ENCODE results near the gene SPTBN4.

The SPTBN4 gene

DNA sequence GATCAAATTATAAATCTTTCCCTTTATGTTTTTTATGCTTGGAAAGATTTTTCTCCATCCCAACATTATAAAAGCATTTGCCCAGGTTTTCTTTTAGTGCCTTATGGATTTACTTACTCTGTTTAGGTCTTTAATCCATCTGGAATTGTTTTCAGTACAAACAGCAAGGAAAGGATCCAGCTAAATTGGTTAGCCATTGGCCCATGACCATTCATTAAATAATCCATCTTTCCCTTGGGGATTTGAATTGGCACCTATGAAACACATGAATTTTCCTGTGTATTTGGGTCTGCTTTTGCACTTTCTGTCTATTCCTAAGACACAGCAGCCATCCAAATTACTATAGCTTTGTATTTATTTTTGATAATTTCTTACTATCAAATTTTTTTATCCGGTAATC lies 81.0 kb downstream of the SPTBN4 start:
- H3K4me1 ChIP-seq (ENCODE audit: control insufficient read depth in 2 of 2, insufficient read depth in 1 of 2, low read depth in 1 of 2, low read length in 2 of 2) = peaks cover 0 to 3% of the 10 kb centered on the region in 2 donors
- no peak overlapping the region for H2BK5ac ChIP-seq (ENCODE audit: low read length)
- H3K36me3 ChIP-seq (replicated peaks in 1 of 2; ENCODE audit: control insufficient read depth in 2 of 2, insufficient read depth in 2 of 2, low read length in 2 of 2) = no peaks in the 10 kb centered on the region
- H3K9me3 ChIP-seq (replicated peaks in 1 of 2; ENCODE audit: control insufficient read depth in 2 of 2, insufficient read depth in 1 of 2, low read depth in 1 of 2, low read length in 2 of 2) = no peaks in the 10 kb centered on the region
- no peak overlapping the region for H2BK12ac ChIP-seq (ENCODE audit: low read length)
- no peak overlapping the region for H3K4me2 ChIP-seq (ENCODE audit: insufficient read depth, low read length, poor library complexity, severe bottlenecking)
- no peak overlapping the region for H3K23ac ChIP-seq (ENCODE audit: low read depth, low read length, poor library complexity)
- H3K18ac ChIP-seq (ENCODE audit: low read length) = no peak overlapping the region
- no peak overlapping the region for H3K27ac ChIP-seq (replicated peaks; ENCODE audit: low read length)
- no peak overlapping the region for H4K8ac ChIP-seq (ENCODE audit: low read depth, low read length)
- H4K91ac ChIP-seq (ENCODE audit: low read depth, low read length, poor library complexity) = no peak overlapping the region
- no peak for DNase-seq (ENCODE audit: low spot score)
- no peak overlapping the region for H2BK120ac ChIP-seq (ENCODE audit: low read depth, low read length)
- no peak overlapping the region for H3K4me3 ChIP-seq (ENCODE audit: low read length in 2 of 2)
- no peak overlapping the region for H3K9ac ChIP-seq (ENCODE audit: low read depth, low read length, poor library complexity)
- no CpG with 5 or more reads among the region's 1 CpG for WGBS, 2 donors (ENCODE audit: extremely low coverage in 2 of 2, insufficient read length in 2 of 2, insufficient replicate concordance in 1 of 2)
- H3K79me1 ChIP-seq (ENCODE audit: low read depth, low read length) = no peaks in the 10 kb centered on the region
- H3K4ac ChIP-seq (ENCODE audit: low read length) = no peak overlapping the region
- no peak overlapping the region for H3K14ac ChIP-seq (ENCODE audit: low read length)
- peaks cover 0 to 27% (median 13%) of the 10 kb centered on the region in 3 experiments for H3K27me3 ChIP-seq (ENCODE audit: control insufficient read depth in 3 of 3, insufficient read depth in 3 of 3, low read depth in 1 of 3, low read length in 3 of 3)
- no peak overlapping the region for H2AK5ac ChIP-seq (ENCODE audit: low read depth, low read length)
- no peak overlapping the region for H2BK15ac ChIP-seq (ENCODE audit: low read length)
- H2AFZ ChIP-seq (ENCODE audit: low read length) = no peak overlapping the region

DNA sequence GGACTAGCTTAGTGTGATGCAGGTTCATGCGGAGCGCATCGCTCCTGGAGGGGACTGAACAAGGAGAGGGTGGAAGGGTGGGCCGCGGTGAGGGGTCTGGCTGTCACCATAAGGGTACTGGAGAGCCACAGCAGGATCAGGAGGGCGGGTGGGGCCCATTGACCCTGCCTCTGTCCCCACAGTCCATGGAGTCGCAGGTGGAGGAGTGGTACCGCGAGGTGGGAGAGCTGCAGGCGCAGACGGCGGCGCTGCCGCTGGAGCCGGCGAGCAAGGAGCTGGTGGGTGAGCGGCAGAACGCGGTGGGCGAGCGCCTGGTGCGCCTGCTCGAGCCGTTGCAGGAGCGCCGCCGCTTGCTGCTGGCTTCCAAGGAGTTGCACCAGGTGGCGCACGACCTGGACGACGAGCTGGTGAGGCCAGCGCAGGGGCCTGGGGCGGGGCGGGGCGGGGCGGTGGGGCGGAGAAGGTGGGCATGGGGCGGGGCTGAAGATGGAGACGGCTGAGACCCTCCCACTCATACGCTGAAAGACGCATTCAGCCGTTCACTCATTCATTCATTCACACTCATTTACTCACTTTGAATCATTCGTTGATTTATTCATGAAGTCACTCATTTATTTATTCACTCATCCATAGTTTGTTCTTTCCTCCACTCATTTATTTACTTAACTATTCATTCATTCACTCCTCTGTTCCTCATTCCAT lies 82.4 kb downstream of the SPTBN4 start:
- H3K27me3 ChIP-seq (ENCODE audit: control insufficient read depth in 3 of 3, insufficient read depth in 3 of 3, low read depth in 1 of 3, low read length in 3 of 3) = peaks cover 0 to 40% (median 23%) of the 10 kb centered on the region in 3 experiments

DNA sequence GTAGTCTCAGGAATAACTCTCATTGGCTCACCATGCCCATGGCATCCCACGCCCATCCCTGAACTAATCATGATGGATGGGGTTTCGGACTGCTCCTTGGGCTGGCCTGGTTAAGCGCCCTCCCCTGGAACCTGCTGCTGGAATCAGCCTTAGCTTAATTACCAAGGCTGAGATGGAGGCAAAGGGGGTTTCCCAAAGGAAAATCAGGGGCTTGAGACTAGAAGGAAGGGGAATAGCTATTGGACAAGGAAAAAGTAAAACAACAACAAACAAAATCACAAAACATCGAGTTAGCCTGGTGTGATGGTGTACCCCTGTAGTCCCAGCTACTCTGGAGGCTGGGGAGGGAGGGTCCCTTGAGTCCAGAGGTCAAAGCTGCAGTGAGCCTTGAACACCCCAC lies 84.2 kb downstream of the SPTBN4 start:
- no peak overlapping the region for H3K4me3 ChIP-seq (ENCODE audit: low read length in 2 of 2)
- no CpG with 5 or more reads among the region's 4 CpGs for WGBS, 2 donors (ENCODE audit: extremely low coverage in 2 of 2, insufficient read length in 2 of 2, insufficient replicate concordance in 1 of 2)

More for the DNA sequence above, 82.4 kb downstream of the SPTBN4 start:
- H3K23ac ChIP-seq (ENCODE audit: low read depth, low read length, poor library complexity) = peak overlapping the region; percentile 95
- peak overlapping the region; percentile 25 for H3K4me2 ChIP-seq (ENCODE audit: insufficient read depth, low read length, poor library complexity, severe bottlenecking)
- DNase-seq (ENCODE audit: low spot score) = peak; percentile 81
- no CpG with 5 or more reads among the region's 43 CpGs for WGBS, 2 donors (ENCODE audit: extremely low coverage in 2 of 2, insufficient read length in 2 of 2, insufficient replicate concordance in 1 of 2)
- H4K8ac ChIP-seq (ENCODE audit: low read depth, low read length) = no peak overlapping the region
- H3K9ac ChIP-seq (ENCODE audit: low read depth, low read length, poor library complexity) = peak overlapping the region; percentile 83
- peak overlapping the region; percentile 83 for H2AFZ ChIP-seq (ENCODE audit: low read length)
- H3K9me3 ChIP-seq (replicated peaks in 1 of 2; ENCODE audit: control insufficient read depth in 2 of 2, insufficient read depth in 1 of 2, low read depth in 1 of 2, low read length in 2 of 2) = no peaks in the 10 kb centered on the region
- H3K79me1 ChIP-seq (ENCODE audit: low read depth, low read length) = no peaks in the 10 kb centered on the region
- no peak overlapping the region for H3K27ac ChIP-seq (replicated peaks; ENCODE audit: low read length)
- H3K14ac ChIP-seq (ENCODE audit: low read length) = peak overlapping the region; percentile 82
- peak overlapping the region; percentile 16 for H2AK5ac ChIP-seq (ENCODE audit: low read depth, low read length)
- H3K18ac ChIP-seq (ENCODE audit: low read length) = peak overlapping the region; percentile 94
- no peak overlapping the region for H3K4ac ChIP-seq (ENCODE audit: low read length)
- no peak overlapping the region for H2BK5ac ChIP-seq (ENCODE audit: low read length)
- H3K4me3 ChIP-seq (ENCODE audit: low read length in 2 of 2) = peak overlapping the region in 1 of 2 donors; percentile 4
- peaks cover 3% of the 10 kb centered on the region in 2 donors for H3K4me1 ChIP-seq (ENCODE audit: control insufficient read depth in 2 of 2, insufficient read depth in 1 of 2, low read depth in 1 of 2, low read length in 2 of 2)
- H2BK15ac ChIP-seq (ENCODE audit: low read length) = peak overlapping the region; percentile 88
- peak overlapping the region; percentile 73 for H2BK12ac ChIP-seq (ENCODE audit: low read length)
- no peak overlapping the region for H2BK120ac ChIP-seq (ENCODE audit: low read depth, low read length)
- H3K36me3 ChIP-seq (replicated peaks in 1 of 2; ENCODE audit: control insufficient read depth in 2 of 2, insufficient read depth in 2 of 2, low read length in 2 of 2) = no peaks in the 10 kb centered on the region
- no peak overlapping the region for H4K91ac ChIP-seq (ENCODE audit: low read depth, low read length, poor library complexity)

DNA sequence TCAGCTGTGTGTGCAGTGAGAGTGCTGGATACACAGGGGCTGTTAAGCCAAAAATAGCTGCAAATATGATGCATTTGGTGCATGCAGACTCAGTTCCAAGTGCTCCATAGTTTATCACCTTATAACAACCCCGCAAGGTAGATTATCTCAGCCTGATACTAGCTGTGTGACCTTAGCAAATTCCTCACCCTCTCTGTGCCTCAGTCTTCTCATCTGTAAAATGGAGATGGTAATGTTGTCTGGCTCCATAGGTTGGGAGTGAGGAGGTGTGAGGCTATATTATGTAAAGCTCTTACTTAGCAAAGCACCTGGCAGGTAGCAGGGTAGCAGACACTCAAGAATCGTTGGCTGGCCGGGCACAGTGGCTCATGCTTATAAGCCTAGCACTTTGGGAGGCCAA lies 86.0 kb downstream of the SPTBN4 start:
- Histone ChIP-seq H3K4me2 (ENCODE audit: insufficient read depth, low read length, poor library complexity, severe bottlenecking) (no peak overlapping the region), H3K4me1 (ENCODE audit: control insufficient read depth in 2 of 2, insufficient read depth in 1 of 2, low read depth in 1 of 2, low read length in 2 of 2) (peaks cover 3 to 6% of the 10 kb centered on the region in 2 donors), H2BK5ac (ENCODE audit: low read length) (no peak overlapping the region), H2BK15ac (ENCODE audit: low read length) (no peak overlapping the region), H4K8ac (ENCODE audit: low read depth, low read length) (no peak overlapping the region), H3K79me1 (ENCODE audit: low read depth, low read length) (no peaks in the 10 kb centered on the region), H2AK5ac (ENCODE audit: low read depth, low read length) (no peak overlapping the region), H2AFZ (ENCODE audit: low read length) (no peak overlapping the region), H4K91ac (ENCODE audit: low read depth, low read length, poor library complexity) (no peak overlapping the region), H3K27me3 (ENCODE audit: control insufficient read depth in 3 of 3, insufficient read depth in 3 of 3, low read depth in 1 of 3, low read length in 3 of 3) (peaks cover 8 to 65% (median 40%) of the 10 kb centered on the region in 3 experiments), H3K14ac (ENCODE audit: low read length) (no peak overlapping the region), H3K23ac (ENCODE audit: low read depth, low read length, poor library complexity) (no peak overlapping the region), H3K36me3 (replicated peaks in 1 of 2; ENCODE audit: control insufficient read depth in 2 of 2, insufficient read depth in 2 of 2, low read length in 2 of 2) (no peaks in the 10 kb centered on the region), H3K9ac (ENCODE audit: low read depth, low read length, poor library complexity) (no peak overlapping the region), H3K18ac (ENCODE audit: low read length) (no peak overlapping the region), H3K27ac (replicated peaks; ENCODE audit: low read length) (no peak overlapping the region), H2BK120ac (ENCODE audit: low read depth, low read length) (no peak overlapping the region), H3K4me3 (ENCODE audit: low read length in 2 of 2) (no peak overlapping the region), H2BK12ac (ENCODE audit: low read length) (no peak overlapping the region), H3K4ac (ENCODE audit: low read length) (no peak overlapping the region), H3K9me3 (replicated peaks in 1 of 2; ENCODE audit: control insufficient read depth in 2 of 2, insufficient read depth in 1 of 2, low read depth in 1 of 2, low read length in 2 of 2) (no peaks in the 10 kb centered on the region)
- DNase-seq (ENCODE audit: low spot score) = no peak
- WGBS, 2 donors (ENCODE audit: extremely low coverage in 2 of 2, insufficient read length in 2 of 2, insufficient replicate concordance in 1 of 2) = no CpG with 5 or more reads among the region's 3 CpGs

More for the DNA sequence above, 84.2 kb downstream of the SPTBN4 start:
- Histone ChIP-seq H2AK5ac (ENCODE audit: low read depth, low read length) (no peak overlapping the region), H2BK15ac (ENCODE audit: low read length) (no peak overlapping the region), H4K91ac (ENCODE audit: low read depth, low read length, poor library complexity) (no peak overlapping the region), H3K27ac (replicated peaks; ENCODE audit: low read length) (no peak overlapping the region), H2BK120ac (ENCODE audit: low read depth, low read length) (no peak overlapping the region), H2AFZ (ENCODE audit: low read length) (no peak overlapping the region), H3K18ac (ENCODE audit: low read length) (no peak overlapping the region), H2BK12ac (ENCODE audit: low read length) (no peak overlapping the region), H3K23ac (ENCODE audit: low read depth, low read length, poor library complexity) (no peak overlapping the region), H3K4me2 (ENCODE audit: insufficient read depth, low read length, poor library complexity, severe bottlenecking) (no peak overlapping the region), H3K9ac (ENCODE audit: low read depth, low read length, poor library complexity) (no peak overlapping the region), H3K4ac (ENCODE audit: low read length) (no peak overlapping the region), H3K79me1 (ENCODE audit: low read depth, low read length) (no peaks in the 10 kb centered on the region), H3K36me3 (replicated peaks in 1 of 2; ENCODE audit: control insufficient read depth in 2 of 2, insufficient read depth in 2 of 2, low read length in 2 of 2) (no peaks in the 10 kb centered on the region), H2BK5ac (ENCODE audit: low read length) (no peak overlapping the region), H3K9me3 (replicated peaks in 1 of 2; ENCODE audit: control insufficient read depth in 2 of 2, insufficient read depth in 1 of 2, low read depth in 1 of 2, low read length in 2 of 2) (no peaks in the 10 kb centered on the region), H4K8ac (ENCODE audit: low read depth, low read length) (no peak overlapping the region), H3K14ac (ENCODE audit: low read length) (no peak overlapping the region), H3K27me3 (ENCODE audit: control insufficient read depth in 3 of 3, insufficient read depth in 3 of 3, low read depth in 1 of 3, low read length in 3 of 3) (peaks cover 8 to 54% (median 37%) of the 10 kb centered on the region in 3 experiments), H3K4me1 (ENCODE audit: control insufficient read depth in 2 of 2, insufficient read depth in 1 of 2, low read depth in 1 of 2, low read length in 2 of 2) (peaks cover 3 to 6% of the 10 kb centered on the region in 2 donors)
- DNase-seq (ENCODE audit: low spot score) = no peak

Measured in neuronal stem cell (in vitro differentiated cells).